ENCODE results near the gene GNG11.
"Not testable (repeated sequence)": the region's sequence is repeated elsewhere in the genome, so short reads cannot be mapped to it uniquely, and the experiment has no call there.

Gene GNG11

GRCh38 chr7:93921607-93922566, at the start of gene GNG11:
TSS of gene GNG11 (plus strand) at chr7:93921735. CDS start at chr7:93922138, 403 bp downstream.
- DNase-seq (ENCODE audit: low read depth in 2 of 2), result peak in 1 of 2 donors; percentile 2

DNA sequence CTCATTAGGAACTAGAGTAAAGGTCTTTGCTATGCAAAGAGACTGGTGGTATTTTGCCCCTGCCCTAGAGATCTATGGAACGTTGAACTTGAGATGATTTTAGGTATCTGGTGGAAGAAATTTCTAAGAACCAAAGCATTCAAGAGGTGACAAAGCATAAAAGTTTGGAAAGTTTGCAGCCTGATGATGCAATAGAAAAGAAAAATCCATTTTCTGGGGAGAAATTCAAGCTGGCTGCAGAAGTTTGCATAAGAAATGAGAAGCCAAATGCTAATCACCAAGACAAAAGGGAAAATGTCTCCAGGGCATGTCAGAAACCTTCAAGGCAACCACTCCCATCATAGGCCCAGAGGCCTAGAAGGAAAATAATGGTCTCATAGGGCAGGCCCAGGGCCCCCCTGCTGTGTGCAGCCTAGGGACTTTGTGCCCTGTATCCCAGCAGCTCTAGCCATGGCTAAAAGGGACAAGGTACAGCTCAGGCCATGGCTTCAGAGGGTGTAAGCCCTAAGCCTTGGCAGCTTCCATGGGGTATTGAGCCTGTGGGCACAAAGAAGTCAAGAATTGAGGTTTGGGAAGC, 47.4 kb upstream of the GNG11 start:
- DNase-seq (ENCODE audit: low read depth in 2 of 2), result no peak

DNA sequence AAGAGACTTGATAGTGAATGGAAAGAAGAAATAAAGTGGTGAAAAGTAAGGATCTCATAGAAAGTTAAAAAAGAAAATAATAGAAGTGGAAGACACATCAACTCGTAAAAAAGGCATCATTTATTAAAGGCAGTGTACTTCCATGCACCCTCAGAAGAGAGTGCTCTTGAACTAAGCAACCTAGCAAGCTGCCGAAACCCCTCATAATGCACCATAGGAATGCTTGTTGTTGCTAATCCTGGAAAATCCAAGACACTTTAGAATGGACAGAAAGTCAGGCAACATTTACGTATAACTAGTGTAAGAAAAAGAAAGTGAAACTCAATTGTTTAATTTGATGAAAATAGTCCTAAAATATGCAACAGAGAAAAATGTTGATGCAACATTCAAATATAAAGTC, 43.8 kb upstream of the GNG11 start:
- no peak for DNase-seq (ENCODE audit: low read depth in 2 of 2)

GRCh38 chr7:93879356-93879755, 42.2 kb upstream of the GNG11 start:
- no peak for DNase-seq (ENCODE audit: low read depth in 2 of 2)

GRCh38 chr7:93882468-93882867, 39.1 kb upstream of the GNG11 start:
- DNase-seq (ENCODE audit: low read depth in 2 of 2), result no peak

DNA sequence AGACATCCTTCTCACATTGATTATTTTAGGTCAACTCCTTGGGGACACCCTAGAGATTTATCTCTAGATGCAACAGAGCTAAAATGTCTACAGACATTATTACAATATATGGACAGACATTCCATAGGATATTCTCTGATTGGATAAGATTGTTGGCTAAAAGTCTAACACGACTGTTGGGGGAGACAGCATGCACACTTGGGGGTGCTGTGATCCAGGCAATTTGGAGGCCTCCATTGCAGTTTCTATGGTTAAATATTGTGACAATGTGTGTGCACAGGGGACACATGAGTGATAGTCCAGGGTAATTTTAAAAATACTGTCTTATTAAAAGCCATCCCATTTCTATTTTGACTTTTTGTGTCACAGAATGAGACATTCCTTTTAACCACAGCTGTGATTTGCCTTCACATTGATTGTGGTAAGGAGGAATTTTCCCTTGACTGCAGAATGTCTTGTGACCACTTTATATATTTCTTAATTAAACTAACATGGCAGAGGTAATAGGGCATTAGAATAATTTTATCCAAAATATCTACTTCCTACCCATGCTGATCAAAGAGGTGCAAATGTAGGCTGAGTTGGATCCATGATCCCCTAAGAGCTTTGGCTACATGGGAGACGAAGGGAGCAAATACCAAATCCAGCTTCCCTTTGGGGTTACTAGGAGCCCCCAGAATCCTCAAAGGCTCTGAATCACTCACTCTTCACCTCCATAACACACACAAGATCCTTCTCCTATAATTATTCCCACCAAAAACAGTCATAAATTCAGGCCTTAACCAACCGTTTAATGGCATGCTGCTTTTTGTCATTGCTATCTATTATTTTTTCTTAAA, 38.2 kb upstream of the GNG11 start:
- DNase-seq (ENCODE audit: low read depth in 2 of 2), result no peak

GRCh38 chr7:93883917-93884345, 37.6 kb upstream of the GNG11 start:
- no peak for DNase-seq (ENCODE audit: low read depth in 2 of 2)

DNA sequence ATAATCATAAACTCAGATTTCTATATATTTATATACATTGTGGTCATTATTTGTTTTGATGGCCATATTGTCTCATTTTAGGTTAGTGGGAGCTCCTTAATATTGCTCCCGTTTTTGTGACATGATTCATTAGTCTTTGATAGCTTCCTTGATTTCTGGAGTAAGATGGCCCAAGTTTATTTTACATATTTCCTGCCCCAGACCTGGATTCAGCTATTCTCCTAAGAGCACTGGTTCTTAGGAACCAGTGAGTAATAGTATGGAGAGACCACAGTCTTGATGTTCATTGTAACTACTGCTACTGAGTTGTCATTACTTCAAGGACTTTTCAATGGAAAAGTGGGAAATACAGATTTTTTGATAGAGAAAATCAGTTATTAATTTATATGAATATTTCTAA, 37.0 kb upstream of the GNG11 start:
- no peak for DNase-seq (ENCODE audit: low read depth in 2 of 2)

GRCh38 chr7:93889261-93889660, 32.3 kb upstream of the GNG11 start:
- DNase-seq (ENCODE audit: low read depth in 2 of 2), result no peak

DNA sequence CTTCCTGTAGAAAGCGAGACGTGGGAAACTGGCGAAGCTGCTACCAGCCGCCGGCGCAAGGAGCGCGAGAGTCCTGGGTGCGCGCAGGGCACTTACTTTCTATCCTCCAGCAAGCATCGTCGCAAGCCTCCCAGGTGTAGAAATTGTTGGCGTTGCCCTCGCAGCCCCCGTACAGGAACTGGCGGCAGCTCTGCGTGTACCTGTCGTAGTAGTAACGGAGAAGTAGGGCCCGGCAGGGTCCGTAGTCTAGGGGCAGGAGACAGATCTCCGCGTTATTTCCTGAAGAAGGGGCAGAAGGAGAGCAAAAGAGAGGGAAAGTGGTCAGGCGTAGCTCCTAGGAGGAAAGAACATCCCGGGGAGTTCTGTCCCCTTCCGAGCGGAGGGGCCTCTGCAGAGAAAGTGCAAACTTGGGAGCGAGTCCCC, 31.5 kb upstream of the GNG11 start:
- no peak for DNase-seq (ENCODE audit: low read depth in 2 of 2)

DNA sequence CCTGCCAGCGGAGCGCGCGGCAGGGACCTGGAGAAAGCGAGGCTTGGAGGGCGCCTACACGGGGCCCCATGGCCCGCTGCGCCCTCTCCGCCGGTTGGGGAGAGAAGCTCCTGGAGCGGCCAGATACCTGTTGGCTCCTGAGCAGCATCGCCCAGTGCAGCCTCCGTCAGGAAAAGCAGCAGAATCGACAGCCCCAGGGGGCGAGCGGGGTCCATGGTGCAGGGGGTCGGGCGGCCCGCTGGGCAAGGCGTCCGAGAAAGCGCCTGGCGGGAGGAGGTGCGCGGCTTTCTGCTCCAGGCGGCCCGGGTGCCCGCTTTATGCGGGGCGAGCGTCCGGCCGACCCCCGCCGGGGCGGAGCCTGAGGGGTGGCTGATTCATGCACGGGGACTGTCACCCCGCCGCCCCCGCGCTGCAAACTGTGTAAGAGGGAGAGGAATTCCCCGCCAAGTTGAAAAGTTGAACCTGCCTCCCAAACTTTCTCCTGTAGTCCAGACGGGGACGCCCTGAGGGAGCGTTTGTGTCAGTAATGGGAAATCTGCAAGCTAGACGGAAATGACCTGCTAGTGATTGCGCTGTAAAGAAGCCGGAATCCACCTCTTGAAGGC, 31.0 kb upstream of the GNG11 start, which contains the start of gene TFPI2:
Gene TFPI2, minus strand, starts transcription at position 290 of the 605 bp plus-strand sequence. Its CDS starts 75 bp downstream, at position 215.
- DNase-seq (ENCODE audit: low read depth in 2 of 2), result no peak

DNA sequence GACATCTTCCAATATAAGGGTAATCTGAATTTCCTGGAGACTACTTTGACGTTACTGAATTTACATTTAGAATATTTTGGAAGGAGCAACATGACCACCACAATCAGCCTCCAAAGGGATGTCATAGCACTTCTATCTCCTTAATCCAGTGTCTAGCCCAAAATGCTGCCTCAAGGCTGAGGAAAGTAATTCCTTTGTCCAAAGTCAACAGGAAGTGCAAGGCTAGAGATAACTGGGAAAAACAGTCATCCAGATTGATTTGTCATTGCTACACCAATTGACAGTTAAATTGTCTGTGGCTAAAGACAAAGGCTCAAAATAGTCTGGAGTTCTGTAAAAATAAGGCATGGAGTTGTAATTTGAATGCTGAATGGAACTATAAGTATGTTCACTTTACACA, 27.1 kb upstream of the GNG11 start:
- no peak for DNase-seq (ENCODE audit: low read depth in 2 of 2)

DNA sequence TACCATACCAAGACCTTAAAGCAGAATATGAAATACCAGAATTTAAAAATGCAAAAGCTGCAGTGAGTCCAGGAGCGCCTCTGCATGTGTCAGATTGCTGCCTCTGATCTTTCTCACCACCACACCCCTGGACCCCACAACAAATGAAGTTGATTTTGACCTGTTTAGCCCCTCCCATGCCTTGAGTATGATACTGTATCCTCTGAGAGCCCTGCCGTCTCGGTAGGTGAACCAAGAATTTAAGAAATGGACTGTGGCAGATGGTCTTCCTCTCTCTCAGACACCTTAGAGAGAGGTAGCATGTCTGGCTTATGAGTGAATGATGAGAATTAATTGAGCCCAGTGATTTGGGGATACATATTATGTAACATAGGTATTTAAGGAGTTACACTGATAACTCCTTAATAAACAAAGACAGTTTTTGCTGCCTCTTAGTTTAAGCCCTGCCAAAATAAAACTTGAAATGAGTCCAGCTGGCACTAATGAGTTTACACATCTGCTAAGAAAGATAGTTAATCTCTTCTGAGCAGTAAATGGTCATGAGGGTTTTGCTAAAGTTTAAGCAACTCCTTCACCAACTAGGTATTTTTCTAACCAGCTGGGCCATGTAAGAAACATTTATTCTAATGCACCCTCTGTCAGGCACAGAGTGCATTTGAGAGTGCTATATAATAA, 26.4 kb upstream of the GNG11 start:
- no peak for DNase-seq (ENCODE audit: low read depth in 2 of 2)

- DNase-seq (ENCODE audit: low read depth in 2 of 2), result no peak
Measured at GRCh38 chr7:93895859-93896600, 25.5 kb upstream of the GNG11 start.

GRCh38 chr7:93897680-93898079, 23.9 kb upstream of the GNG11 start:
- no peak for DNase-seq (ENCODE audit: low read depth in 2 of 2)

DNA sequence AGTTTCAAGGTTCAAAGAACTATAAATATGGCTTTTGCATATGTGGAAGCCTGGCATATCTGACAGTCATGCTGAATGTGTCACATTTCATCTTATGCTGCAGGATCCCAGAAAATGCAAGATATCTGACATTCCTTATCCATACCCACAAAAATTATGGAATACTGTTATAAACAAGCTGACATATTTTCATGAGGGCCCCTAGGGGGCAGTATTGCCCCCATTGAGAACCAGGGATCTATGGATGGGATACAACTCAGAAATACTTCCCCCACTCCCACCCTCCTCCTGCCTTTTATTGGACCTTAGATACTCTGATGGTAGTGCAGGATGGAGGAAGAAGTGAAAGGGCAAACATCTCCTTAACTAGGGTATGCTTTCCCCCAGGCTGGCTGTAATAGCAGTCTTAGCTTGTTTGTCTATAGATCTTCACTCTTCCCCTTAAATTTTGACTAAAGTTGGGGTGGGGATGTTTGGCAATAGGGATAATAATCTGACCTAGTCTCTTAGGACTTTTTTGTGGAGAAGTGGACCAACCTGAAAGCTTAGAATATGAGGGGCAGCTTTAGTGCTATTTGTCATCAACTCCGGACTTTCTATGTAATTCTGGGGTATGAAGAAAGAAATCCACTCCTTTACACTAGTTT, 18.6 kb upstream of the GNG11 start:
- DNase-seq (ENCODE audit: low read depth in 2 of 2), result no peak

GRCh38 chr7:93906267-93906666, 15.3 kb upstream of the GNG11 start, which contains the start of gene GNGT1:
TSS of gene GNGT1 (plus strand) at chr7:93906567. CDS start at chr7:93906747, 180 bp downstream.
- DNase-seq (ENCODE audit: low read depth in 2 of 2), result no peak

DNA sequence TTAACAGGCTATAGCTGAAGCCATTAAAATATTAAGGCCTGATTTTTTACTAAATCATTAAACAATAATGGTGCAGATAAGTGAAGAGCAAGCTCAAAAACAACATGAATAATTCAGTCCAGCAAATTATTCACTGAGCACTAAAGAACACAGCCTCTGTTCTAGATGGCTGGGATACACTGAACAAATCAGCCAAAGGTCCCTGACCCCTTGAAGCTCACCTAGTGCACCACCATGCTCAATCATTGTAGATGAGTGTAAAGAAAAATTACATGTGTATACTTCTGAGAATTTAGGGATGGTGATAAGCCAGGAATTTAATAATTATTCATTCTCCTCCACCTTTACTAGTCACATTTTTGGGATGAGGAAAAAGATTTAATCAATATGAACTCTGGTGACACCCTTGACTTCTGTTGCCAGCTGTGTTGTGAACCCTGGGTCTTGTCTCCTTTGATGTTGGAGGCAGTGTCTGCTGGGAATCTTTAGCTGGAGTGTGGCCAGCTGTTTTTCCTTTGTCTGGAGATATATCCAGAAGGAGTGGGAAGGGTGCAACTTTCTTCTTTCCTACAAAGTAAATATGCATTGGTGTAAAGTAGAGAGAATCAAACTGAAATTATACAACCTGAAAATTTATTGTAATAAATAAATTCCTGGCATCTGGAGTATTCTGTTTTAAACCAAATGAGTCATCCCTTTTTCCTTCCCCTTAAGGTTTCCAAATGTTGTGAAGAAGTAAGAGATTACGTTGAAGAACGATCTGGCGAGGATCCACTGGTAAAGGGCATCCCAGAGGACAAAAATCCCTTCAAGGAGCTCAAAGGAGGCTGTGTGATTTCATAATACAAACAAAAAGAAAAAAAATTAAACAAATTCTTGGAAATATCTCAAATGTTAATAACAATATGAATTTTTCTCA, 11.2 kb upstream of the GNG11 start:
- no peak for DNase-seq (ENCODE audit: low read depth in 2 of 2)

GRCh38 chr7:93911242-93911641, 10.3 kb upstream of the GNG11 start:
- not testable (repeated sequence) for DNase-seq (ENCODE audit: low read depth in 2 of 2)

Measured in stimulated activated CD8-positive, alpha-beta memory T cell treated with anti-CD3 and anti-CD28 coated beads, Interleukin-7, amount 100 ng/mL, for 4 hours (primary cell).